WTC11 (cell line): ENCODE results near the gene MUC4. TPM values are rescaled to one million over a fixed set of nuclear protein-coding genes. Genes with fewer than 3 reads are reported as not detected.

ENCODE experiments used
- ATAC-seq: fragments of 200-7000 bp; cut with Tn5 transposase; 2 replicates; pipeline ENCODE4 v1.10.0; 2021; ENCODE audit warnings: mild to moderate bottlenecking, moderate library complexity
- CTCF ChIA-PET: fragments of 300-600 bp; sonication (Branson Sonifier 250); formaldehyde crosslinking; loops from one replicate; lab custom pipeline; 2021; ENCODE audit warnings: antibody characterized with exemption; lab: Charles Lee
- POLR2A ChIA-PET: fragments of 350-600 bp; sonication (Branson Sonifier 250); formaldehyde crosslinking; loops from one replicate; lab custom pipeline; 2021; ENCODE audit warnings: antibody characterized with exemption; lab: Charles Lee
- DNase-seq: peaks from one replicate; pipeline ENCODE4 v3.0.0; 2021; ENCODE audit warnings: low spot score
- H3K27ac Mint-ChIP-seq: 2 replicates; pipeline ENCODE4 v1.8.0; 2021; ENCODE audit warnings: mixed read lengths
- H3K27me3 Mint-ChIP-seq: 2 replicates; pipeline ENCODE4 v1.8.0; 2021; ENCODE audit warnings: low read depth, mild to moderate bottlenecking, moderate library complexity, mixed read lengths
- H3K36me3 Mint-ChIP-seq: 2 replicates; pipeline ENCODE4 v1.8.0; 2021; ENCODE audit warnings: mixed read lengths
- H3K4me1 Mint-ChIP-seq: 2 replicates; pipeline ENCODE4 v1.8.0; 2022; ENCODE audit warnings: mixed read lengths
- H3K4me3 Mint-ChIP-seq: 2 replicates; pipeline ENCODE4 v1.8.0; 2021; ENCODE audit warnings: mild to moderate bottlenecking, moderate library complexity, mixed read lengths
- H3K9me3 Mint-ChIP-seq: 2 replicates; pipeline ENCODE4 v1.8.0; 2021; ENCODE audit warnings: mixed read lengths
- AR ChIP-seq: fragments of 250-450 bp; sonication (Bioruptor Pico); IDR thresholded peaks from 2 replicates; pipeline ENCODE4 v1.9.0; 2021; ENCODE audit warnings: mild to moderate bottlenecking
- ARID4B ChIP-seq: sonication (generic); formaldehyde crosslinking; IDR thresholded peaks from 2 replicates; pipeline ENCODE4 v1.8.0; 2023; ENCODE audit warnings: missing genetic modification reagents, mild to moderate bottlenecking, borderline replicate concordance
- CREB1 ChIP-seq: sonication (generic); formaldehyde crosslinking; IDR thresholded peaks from 2 replicates; pipeline ENCODE4 v1.8.0; 2023; ENCODE audit warnings: mild to moderate bottlenecking, missing genetic modification reagents
- CREM ChIP-seq: sonication (generic); formaldehyde crosslinking; IDR thresholded peaks from 2 replicates; pipeline ENCODE4 v1.8.1; 2022; ENCODE audit warnings: mild to moderate bottlenecking, missing genetic modification reagents, moderate library complexity
- FOXK1 ChIP-seq: sonication (generic); formaldehyde crosslinking; IDR thresholded peaks from 2 replicates; pipeline ENCODE4 v1.8.0; 2022; ENCODE audit warnings: mild to moderate bottlenecking, moderate library complexity, missing genetic modification reagents
- HMGXB4 ChIP-seq: sonication (generic); formaldehyde crosslinking; IDR thresholded peaks from 2 replicates; pipeline ENCODE4 v1.8.1; 2023; ENCODE audit warnings: mild to moderate bottlenecking, moderate library complexity, missing genetic modification reagents
- IRF1 ChIP-seq: sonication (generic); formaldehyde crosslinking; IDR thresholded peaks from 2 replicates; pipeline ENCODE4 v1.8.0; 2023; ENCODE audit warnings: missing genetic modification reagents
- KAT7 ChIP-seq: sonication (generic); formaldehyde crosslinking; IDR thresholded peaks from 2 replicates; pipeline ENCODE4 v1.8.1; 2023; ENCODE audit warnings: missing genetic modification reagents, mild to moderate bottlenecking, borderline replicate concordance
- NFE2L1 ChIP-seq: sonication (generic); formaldehyde crosslinking; IDR thresholded peaks from 2 replicates; pipeline ENCODE4 v1.8.1; 2023; ENCODE audit warnings: missing genetic modification reagents
- NFYB ChIP-seq: sonication (generic); formaldehyde crosslinking; conservative IDR thresholded peaks from 2 replicates; pipeline ENCODE4 v1.8.0; 2022; ENCODE audit warnings: low read depth, missing genetic modification reagents
- TCF7 ChIP-seq: sonication (generic); formaldehyde crosslinking; IDR thresholded peaks from 2 replicates; pipeline ENCODE4 v1.8.0; 2022; ENCODE audit warnings: mild to moderate bottlenecking, low read depth, missing genetic modification reagents, moderate library complexity
- TP53 ChIP-seq: sonication (generic); formaldehyde crosslinking; IDR thresholded peaks from 2 replicates; pipeline ENCODE4 v1.8.1; 2023; ENCODE audit warnings: mild to moderate bottlenecking, missing genetic modification reagents
- USF2 ChIP-seq: sonication (generic); formaldehyde crosslinking; IDR thresholded peaks from 2 replicates; pipeline ENCODE4 v1.8.1; 2023; ENCODE audit warnings: mild to moderate bottlenecking, missing genetic modification reagents, moderate library complexity
- ZNF138 ChIP-seq: sonication (generic); formaldehyde crosslinking; conservative IDR thresholded peaks from 2 replicates; pipeline ENCODE4 v1.8.1; 2022; ENCODE audit warnings: mild to moderate bottlenecking, moderate library complexity, missing genetic modification reagents
- ZNF219 ChIP-seq: sonication (generic); formaldehyde crosslinking; IDR thresholded peaks from 2 replicates; pipeline ENCODE4 v1.8.0; 2023; ENCODE audit warnings: missing genetic modification reagents, mild to moderate bottlenecking, borderline replicate concordance
- ZNF281 ChIP-seq: sonication (generic); formaldehyde crosslinking; IDR thresholded peaks from 2 replicates; pipeline ENCODE4 v1.8.0; 2023; ENCODE audit warnings: mild to moderate bottlenecking, missing genetic modification reagents
- ZNF396 ChIP-seq: fragments of 250-450 bp; sonication (Bioruptor Pico); IDR thresholded peaks from 2 replicates; pipeline ENCODE4 v1.8.0; 2021; ENCODE audit warnings: mild to moderate bottlenecking, moderate library complexity, borderline replicate concordance
- ZNF416 ChIP-seq: fragments of 250-450 bp; sonication (Bioruptor Pico); IDR thresholded peaks from 2 replicates; pipeline ENCODE4 v1.9.0; 2021; ENCODE audit warnings: mild to moderate bottlenecking, inconsistent platforms
- ZNF532 ChIP-seq: fragments of 250-450 bp; sonication (Bioruptor Pico); IDR thresholded peaks from 2 replicates; pipeline ENCODE4 v1.9.0; 2021; ENCODE audit warnings: mild to moderate bottlenecking, borderline replicate concordance
- total RNA-seq: library from RNA; stranded (reverse); gene quantifications from 3 replicates; pipeline ENCODE4 v1.2.3, GENCODE V29; 2021

MUC4 gene
- total RNA-seq, 1 experiment from 2014 or later: 2.1 TPM

GRCh38 chr3:195854628-195855294, 43.0 kb upstream of the MUC4 start:
- no peak for TF ChIP-seq KAT7
- no peak for TF ChIP-seq ARID4B
- TF ChIP-seq ZNF281 (CRISPR knock-in tag): no peak
- TF ChIP-seq ZNF416 (CRISPR knock-in tag): no peak
- TF ChIP-seq CREM (CRISPR knock-in tag): no peak
- TF ChIP-seq ZNF138 (CRISPR knock-in tag): no peak
- no peak for TF ChIP-seq AR
- TF ChIP-seq ZNF396 (CRISPR knock-in tag): no peak
- TF ChIP-seq USF2 (CRISPR knock-in tag): no peak
- TF ChIP-seq CREB1: no peak
- TF ChIP-seq TCF7 (CRISPR knock-in tag): no peak
- TF ChIP-seq ZNF219: no peak
- no peak for TF ChIP-seq HMGXB4 (CRISPR knock-in tag)
- TF ChIP-seq IRF1 (CRISPR knock-in tag): no peak
- no peak for TF ChIP-seq TP53 (CRISPR knock-in tag)
- TF ChIP-seq ZNF532 (CRISPR knock-in tag): no peak
- no peak for TF ChIP-seq FOXK1 (CRISPR knock-in tag)
- no peak for TF ChIP-seq NFYB (CRISPR knock-in tag)
- TF ChIP-seq NFE2L1 (CRISPR knock-in tag): no peak
- TF ChIP-seq, all 79 proteins: peak for 0
- ATAC-seq (no peak), DNase-seq (no peak)
- Mint-ChIP-seq H3K27me3 (0 out of 2 replicates have a peak, but pooled peaks cover 4% of the 10 kb centered on the region), H3K4me3 (no peak overlapping the region), H3K36me3 (no peaks in the 10 kb centered on the region), H3K27ac (no peak overlapping the region), H3K9me3 (no peaks in the 10 kb centered on the region), H3K4me1 (peaks cover 17% of the 10 kb centered on the region)
- ChIA-PET CTCF (interaction anchor here (1.5 to 8.2 kb wide), 3 partner anchors 8 to 39 kb away, joined by 7 to 167 read pairs (median 15); no protein-coding TSS in a partner anchor), POLR2A (no interaction called here)
